Measurements from ENCODE around the gene PFKP.

PFKP gene

GRCh38 chr10:3111621-3112163 is 44.3 kb downstream of the PFKP start:
- peaks cover 30 to 84% of the 10 kb centered on the region in 2 donors for H3K36me3 ChIP-seq (ENCODE audit: control insufficient read depth in 1 of 2, insufficient read depth in 2 of 2, low read length in 2 of 2)
- H3K27me3 ChIP-seq (ENCODE audit: control insufficient read depth in 1 of 2, insufficient read depth in 2 of 2, low read length in 2 of 2): no peaks in the 10 kb centered on the region
- H3K9ac ChIP-seq (ENCODE audit: low read depth in 1 of 2, low read length in 2 of 2): no peak overlapping the region
- no peaks in the 10 kb centered on the region for H3K4me1 ChIP-seq (ENCODE audit: control insufficient read depth in 1 of 2, insufficient read depth in 2 of 2, low read length in 2 of 2)
- H3K9me3 ChIP-seq (ENCODE audit: control insufficient read depth in 1 of 2, low read length in 2 of 2): no peaks in the 10 kb centered on the region
- H3K4me3 ChIP-seq (ENCODE audit: low read depth in 1 of 2, low read length in 2 of 2): no peak overlapping the region
- no peak overlapping the region for H3K27ac ChIP-seq (ENCODE audit: low read depth, low read length)

- H3K9ac ChIP-seq (ENCODE audit: low read depth in 1 of 2, low read length in 2 of 2): no peak overlapping the region
- H3K9me3 ChIP-seq (ENCODE audit: control insufficient read depth in 1 of 2, low read length in 2 of 2): no peaks in the 10 kb centered on the region
- H3K4me3 ChIP-seq (ENCODE audit: low read depth in 1 of 2, low read length in 2 of 2): no peak overlapping the region
- no peaks in the 10 kb centered on the region for H3K4me1 ChIP-seq (ENCODE audit: control insufficient read depth in 1 of 2, insufficient read depth in 2 of 2, low read length in 2 of 2)
- peaks cover 36 to 81% of the 10 kb centered on the region in 2 donors for H3K36me3 ChIP-seq (ENCODE audit: control insufficient read depth in 1 of 2, insufficient read depth in 2 of 2, low read length in 2 of 2)
- no peaks in the 10 kb centered on the region for H3K27me3 ChIP-seq (ENCODE audit: control insufficient read depth in 1 of 2, insufficient read depth in 2 of 2, low read length in 2 of 2)
- no peak overlapping the region for H3K27ac ChIP-seq (ENCODE audit: low read depth, low read length)
Measured at GRCh38 chr10:3113343-3113720, 46.0 kb downstream of the PFKP start.

- Histone ChIP-seq H3K27me3 (ENCODE audit: control insufficient read depth in 1 of 2, insufficient read depth in 2 of 2, low read length in 2 of 2) (no peaks in the 10 kb centered on the region), H3K9me3 (ENCODE audit: control insufficient read depth in 1 of 2, low read length in 2 of 2) (no peaks in the 10 kb centered on the region), H3K36me3 (ENCODE audit: control insufficient read depth in 1 of 2, insufficient read depth in 2 of 2, low read length in 2 of 2) (peaks cover 27 to 67% of the 10 kb centered on the region in 2 donors), H3K9ac (ENCODE audit: low read depth in 1 of 2, low read length in 2 of 2) (no peak overlapping the region), H3K27ac (ENCODE audit: low read depth, low read length) (no peak overlapping the region), H3K4me3 (ENCODE audit: low read depth in 1 of 2, low read length in 2 of 2) (no peak overlapping the region), H3K4me1 (ENCODE audit: control insufficient read depth in 1 of 2, insufficient read depth in 2 of 2, low read length in 2 of 2) (no peaks in the 10 kb centered on the region)
Measured at GRCh38 chr10:3115685-3116084, 48.3 kb downstream of the PFKP start.

- Histone ChIP-seq H3K27me3 (ENCODE audit: control insufficient read depth in 1 of 2, insufficient read depth in 2 of 2, low read length in 2 of 2) (no peaks in the 10 kb centered on the region), H3K27ac (ENCODE audit: low read depth, low read length) (no peak overlapping the region), H3K36me3 (ENCODE audit: control insufficient read depth in 1 of 2, insufficient read depth in 2 of 2, low read length in 2 of 2) (peaks cover 20 to 59% of the 10 kb centered on the region in 2 donors)
Measured at GRCh38 chr10:3116508-3117100, 49.3 kb downstream of the PFKP start.

GRCh38 chr10:3117486-3117885 is 50.1 kb downstream of the PFKP start:
- H3K27ac ChIP-seq (ENCODE audit: low read depth, low read length): no peak overlapping the region
- H3K27me3 ChIP-seq (ENCODE audit: control insufficient read depth in 1 of 2, insufficient read depth in 2 of 2, low read length in 2 of 2): no peaks in the 10 kb centered on the region
- H3K9ac ChIP-seq (ENCODE audit: low read depth in 1 of 2, low read length in 2 of 2): no peak overlapping the region
- H3K36me3 ChIP-seq (ENCODE audit: control insufficient read depth in 1 of 2, insufficient read depth in 2 of 2, low read length in 2 of 2): peaks cover 12 to 61% of the 10 kb centered on the region in 2 donors
- H3K4me1 ChIP-seq (ENCODE audit: control insufficient read depth in 1 of 2, insufficient read depth in 2 of 2, low read length in 2 of 2): no peaks in the 10 kb centered on the region
- H3K9me3 ChIP-seq (ENCODE audit: control insufficient read depth in 1 of 2, low read length in 2 of 2): no peaks in the 10 kb centered on the region
- no peak overlapping the region for H3K4me3 ChIP-seq (ENCODE audit: low read depth in 1 of 2, low read length in 2 of 2)

More at GRCh38 chr10:3116508-3117100, 49.3 kb downstream of the PFKP start:
- no peak overlapping the region for H3K4me3 ChIP-seq (ENCODE audit: low read depth in 1 of 2, low read length in 2 of 2)
- no peaks in the 10 kb centered on the region for H3K9me3 ChIP-seq (ENCODE audit: control insufficient read depth in 1 of 2, low read length in 2 of 2)
- no peaks in the 10 kb centered on the region for H3K4me1 ChIP-seq (ENCODE audit: control insufficient read depth in 1 of 2, insufficient read depth in 2 of 2, low read length in 2 of 2)
- no peak overlapping the region for H3K9ac ChIP-seq (ENCODE audit: low read depth in 1 of 2, low read length in 2 of 2)

- Histone ChIP-seq H3K27me3 (ENCODE audit: control insufficient read depth in 1 of 2, insufficient read depth in 2 of 2, low read length in 2 of 2) (no peaks in the 10 kb centered on the region), H3K36me3 (ENCODE audit: control insufficient read depth in 1 of 2, insufficient read depth in 2 of 2, low read length in 2 of 2) (peaks cover 16 to 62% of the 10 kb centered on the region in 2 donors), H3K27ac (ENCODE audit: low read depth, low read length) (no peak overlapping the region), H3K4me3 (ENCODE audit: low read depth in 1 of 2, low read length in 2 of 2) (no peak overlapping the region), H3K9me3 (ENCODE audit: control insufficient read depth in 1 of 2, low read length in 2 of 2) (no peaks in the 10 kb centered on the region), H3K4me1 (ENCODE audit: control insufficient read depth in 1 of 2, insufficient read depth in 2 of 2, low read length in 2 of 2) (no peaks in the 10 kb centered on the region), H3K9ac (ENCODE audit: low read depth in 1 of 2, low read length in 2 of 2) (no peak overlapping the region)
Measured at GRCh38 chr10:3118641-3119091, 51.3 kb downstream of the PFKP start.

GRCh38 chr10:3119796-3120459 is 52.6 kb downstream of the PFKP start:
- Histone ChIP-seq H3K36me3 (ENCODE audit: control insufficient read depth in 1 of 2, insufficient read depth in 2 of 2, low read length in 2 of 2) (peaks cover 18 to 64% of the 10 kb centered on the region in 2 donors), H3K9me3 (ENCODE audit: control insufficient read depth in 1 of 2, low read length in 2 of 2) (no peaks in the 10 kb centered on the region), H3K4me1 (ENCODE audit: control insufficient read depth in 1 of 2, insufficient read depth in 2 of 2, low read length in 2 of 2) (no peaks in the 10 kb centered on the region), H3K9ac (ENCODE audit: low read depth in 1 of 2, low read length in 2 of 2) (no peak overlapping the region), H3K27me3 (ENCODE audit: control insufficient read depth in 1 of 2, insufficient read depth in 2 of 2, low read length in 2 of 2) (no peaks in the 10 kb centered on the region), H3K27ac (ENCODE audit: low read depth, low read length) (no peak overlapping the region), H3K4me3 (ENCODE audit: low read depth in 1 of 2, low read length in 2 of 2) (no peak overlapping the region)

GRCh38 chr10:3122034-3122433 is 54.7 kb downstream of the PFKP start:
- no peak overlapping the region for H3K27ac ChIP-seq (ENCODE audit: low read depth, low read length)
- peaks cover 18 to 56% of the 10 kb centered on the region in 2 donors for H3K36me3 ChIP-seq (ENCODE audit: control insufficient read depth in 1 of 2, insufficient read depth in 2 of 2, low read length in 2 of 2)
- no peak overlapping the region for H3K4me3 ChIP-seq (ENCODE audit: low read depth in 1 of 2, low read length in 2 of 2)
- peaks cover 7 to 8% of the 10 kb centered on the region in 2 donors for H3K4me1 ChIP-seq (ENCODE audit: control insufficient read depth in 1 of 2, insufficient read depth in 2 of 2, low read length in 2 of 2)
- no peaks in the 10 kb centered on the region for H3K9me3 ChIP-seq (ENCODE audit: control insufficient read depth in 1 of 2, low read length in 2 of 2)
- H3K27me3 ChIP-seq (ENCODE audit: control insufficient read depth in 1 of 2, insufficient read depth in 2 of 2, low read length in 2 of 2): no peaks in the 10 kb centered on the region
- no peak overlapping the region for H3K9ac ChIP-seq (ENCODE audit: low read depth in 1 of 2, low read length in 2 of 2)

- Histone ChIP-seq H3K4me3 (ENCODE audit: low read depth in 1 of 2, low read length in 2 of 2) (no peak overlapping the region), H3K36me3 (ENCODE audit: control insufficient read depth in 1 of 2, insufficient read depth in 2 of 2, low read length in 2 of 2) (peaks cover 15 to 50% of the 10 kb centered on the region in 2 donors), H3K27me3 (ENCODE audit: control insufficient read depth in 1 of 2, insufficient read depth in 2 of 2, low read length in 2 of 2) (no peaks in the 10 kb centered on the region), H3K9me3 (ENCODE audit: control insufficient read depth in 1 of 2, low read length in 2 of 2) (no peaks in the 10 kb centered on the region), H3K4me1 (ENCODE audit: control insufficient read depth in 1 of 2, insufficient read depth in 2 of 2, low read length in 2 of 2) (peaks cover 8 to 11% of the 10 kb centered on the region in 2 donors), H3K27ac (ENCODE audit: low read depth, low read length) (no peak overlapping the region), H3K9ac (ENCODE audit: low read depth in 1 of 2, low read length in 2 of 2) (no peak overlapping the region)
Measured at GRCh38 chr10:3122486-3123205, 55.3 kb downstream of the PFKP start.

All from duodenal mucosa (tissue), 2 donors.